Epithelial cell of esophagus (primary cell): ENCODE measurements around the gene YPEL4.
"Not testable (repeated sequence)": the region's sequence is repeated elsewhere in the genome, so short reads cannot be mapped to it uniquely, and the experiment has no call there.

Source experiments
- DNase-seq: peaks from one replicate; pipeline ENCODE4 v3.0.0; 2010; ENCODE audit warnings: low read depth
- H3K4me3 ChIP-seq: 2 replicates; pipeline ENCODE4 v1.5.1; 2011; ENCODE audit warnings: mild to moderate bottlenecking, low read length, control low read depth
- TF ChIP-seq, protein P1 (sequence below): IDR thresholded peaks from 2 replicates; pipeline ENCODE4 v1.5.1; 2011; ENCODE audit warnings: low read depth, mild to moderate bottlenecking, low read length, control low read depth, inconsistent platforms; ENCODE audit not compliant: insufficient read depth; ENCODE audit errors: missing control alignments

Gene YPEL4

DNA sequence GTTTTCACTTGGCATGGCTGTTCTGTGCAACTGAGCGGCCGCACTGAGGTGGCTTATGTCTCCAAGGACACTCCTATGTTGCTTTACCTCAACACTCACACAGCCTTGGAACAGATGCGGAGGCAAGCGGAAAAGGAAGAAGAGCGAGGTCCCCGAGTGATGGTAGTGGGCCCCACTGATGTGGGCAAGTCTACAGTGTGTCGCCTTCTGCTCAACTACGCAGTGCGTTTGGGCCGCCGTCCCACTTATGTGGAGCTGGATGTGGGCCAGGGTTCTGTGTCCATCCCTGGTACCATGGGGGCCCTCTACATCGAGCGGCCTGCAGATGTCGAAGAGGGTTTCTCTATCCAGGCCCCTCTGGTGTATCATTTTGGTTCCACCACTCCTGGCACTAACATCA is 10.0 kb upstream of the YPEL4 start:
- no peak for DNase-seq
- H3K4me3 ChIP-seq, result no peak overlapping the region
- TF ChIP-seq, protein P1, sequence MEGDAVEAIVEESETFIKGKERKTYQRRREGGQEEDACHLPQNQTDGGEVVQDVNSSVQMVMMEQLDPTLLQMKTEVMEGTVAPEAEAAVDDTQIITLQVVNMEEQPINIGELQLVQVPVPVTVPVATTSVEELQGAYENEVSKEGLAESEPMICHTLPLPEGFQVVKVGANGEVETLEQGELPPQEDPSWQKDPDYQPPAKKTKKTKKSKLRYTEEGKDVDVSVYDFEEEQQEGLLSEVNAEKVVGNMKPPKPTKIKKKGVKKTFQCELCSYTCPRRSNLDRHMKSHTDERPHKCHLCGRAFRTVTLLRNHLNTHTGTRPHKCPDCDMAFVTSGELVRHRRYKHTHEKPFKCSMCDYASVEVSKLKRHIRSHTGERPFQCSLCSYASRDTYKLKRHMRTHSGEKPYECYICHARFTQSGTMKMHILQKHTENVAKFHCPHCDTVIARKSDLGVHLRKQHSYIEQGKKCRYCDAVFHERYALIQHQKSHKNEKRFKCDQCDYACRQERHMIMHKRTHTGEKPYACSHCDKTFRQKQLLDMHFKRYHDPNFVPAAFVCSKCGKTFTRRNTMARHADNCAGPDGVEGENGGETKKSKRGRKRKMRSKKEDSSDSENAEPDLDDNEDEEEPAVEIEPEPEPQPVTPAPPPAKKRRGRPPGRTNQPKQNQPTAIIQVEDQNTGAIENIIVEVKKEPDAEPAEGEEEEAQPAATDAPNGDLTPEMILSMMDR, result no peak

- DNase-seq, result no peak
- TF ChIP-seq, protein P1, result no peak
- peak overlapping the region; percentile 99 for H3K4me3 ChIP-seq
Measured at GRCh38 chr11:57658023-57658361, 8.3 kb upstream of the YPEL4 start.

DNA sequence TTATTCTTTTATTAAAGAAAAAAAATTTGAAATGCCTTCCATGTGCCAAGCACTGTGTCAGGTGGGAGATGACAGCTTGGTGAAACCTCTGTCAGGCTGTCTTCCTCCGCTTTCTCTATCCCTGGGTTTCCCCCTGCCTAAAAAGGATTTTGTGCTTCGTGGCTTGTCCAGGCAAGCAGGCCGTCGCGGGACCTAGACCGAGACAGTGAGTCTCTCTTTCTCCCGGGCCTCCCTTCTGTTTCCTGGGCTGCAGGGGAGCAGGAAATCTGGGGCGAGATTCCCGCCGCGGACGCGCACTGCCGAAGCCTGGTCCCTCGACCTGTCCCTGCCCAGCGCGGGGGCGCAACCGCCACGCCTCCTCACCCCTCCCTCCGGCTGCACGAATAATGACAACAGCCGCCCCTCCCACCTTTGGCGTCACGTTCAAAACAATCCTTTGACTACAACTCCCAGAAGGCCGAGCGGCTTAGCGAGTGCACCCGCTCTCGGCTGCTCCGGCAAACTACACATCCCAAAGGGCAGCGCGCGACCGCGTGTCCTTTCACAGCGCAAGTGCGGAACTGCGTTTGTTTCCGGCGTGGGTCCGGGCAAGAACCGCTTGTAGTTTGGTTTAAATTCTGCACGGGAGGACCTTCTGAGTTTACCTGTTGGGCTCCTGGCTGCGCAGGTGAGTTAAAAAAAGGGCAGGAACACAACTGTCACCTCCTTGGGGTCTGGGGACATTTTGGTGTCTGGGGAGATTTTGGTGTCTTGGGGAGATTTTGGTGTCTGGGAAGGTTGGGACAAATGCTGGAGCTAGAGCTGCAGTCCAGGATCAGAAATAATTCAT is 7.7 kb upstream of the YPEL4 start, which contains the start of gene CLP1:
TSS of gene CLP1 (plus strand) at position 569 of the 829 bp plus-strand sequence. CDS start 1,715 bp downstream, outside the sequence.
- peak; percentile 100 for DNase-seq
- peak within 1 kb of the TSS; percentile 99 for H3K4me3 ChIP-seq
- TF ChIP-seq, protein P1, result peak; percentile 10

GRCh38 chr11:57656885-57657193 is 7.1 kb upstream of the YPEL4 start:
- peak overlapping the region; percentile 99 for H3K4me3 ChIP-seq
- TF ChIP-seq, protein P1, result no peak
- no peak for DNase-seq

DNA sequence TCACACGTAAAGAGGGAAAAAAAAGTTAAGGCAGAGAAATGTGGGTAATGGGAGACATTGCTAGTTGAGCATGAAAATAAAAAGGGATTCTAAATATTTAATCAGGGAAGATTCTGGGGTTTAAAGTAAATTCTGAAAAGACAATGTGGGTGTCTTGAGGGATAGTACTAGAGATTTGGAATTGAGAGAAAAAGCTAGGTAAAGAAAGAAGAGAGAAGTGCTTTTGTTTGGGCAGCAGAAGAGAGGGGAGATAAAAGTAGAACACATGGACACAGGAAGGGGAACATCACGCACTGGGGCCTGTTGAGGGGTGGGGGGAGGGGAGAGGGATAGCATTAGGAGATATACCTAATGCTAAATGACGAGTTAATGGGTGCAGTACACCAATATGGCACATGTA is 3.5 kb upstream of the YPEL4 start:
- H3K4me3 ChIP-seq, result no peak overlapping the region
- no peak for DNase-seq
- TF ChIP-seq, protein P1, result no peak

DNA sequence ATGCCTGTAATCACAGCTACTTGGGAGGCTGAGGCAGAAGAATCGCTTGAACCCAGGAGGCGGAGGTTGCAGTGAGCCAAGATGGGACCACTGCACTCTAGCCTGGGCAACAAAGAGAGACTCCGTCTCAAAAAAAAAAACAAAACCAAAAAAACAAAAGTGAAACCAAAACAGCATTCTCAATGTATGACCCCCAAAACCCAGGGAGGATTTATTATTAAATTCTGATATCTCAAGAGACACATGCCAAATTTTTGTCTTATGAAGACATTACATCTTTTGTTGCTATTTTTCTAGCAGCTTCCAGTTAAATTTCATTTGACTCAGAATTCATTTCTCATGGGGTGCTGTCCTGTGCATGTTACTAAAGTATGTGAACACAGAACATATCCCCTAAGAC is 3.0 kb upstream of the YPEL4 start:
- TF ChIP-seq, protein P1, result no peak

DNA sequence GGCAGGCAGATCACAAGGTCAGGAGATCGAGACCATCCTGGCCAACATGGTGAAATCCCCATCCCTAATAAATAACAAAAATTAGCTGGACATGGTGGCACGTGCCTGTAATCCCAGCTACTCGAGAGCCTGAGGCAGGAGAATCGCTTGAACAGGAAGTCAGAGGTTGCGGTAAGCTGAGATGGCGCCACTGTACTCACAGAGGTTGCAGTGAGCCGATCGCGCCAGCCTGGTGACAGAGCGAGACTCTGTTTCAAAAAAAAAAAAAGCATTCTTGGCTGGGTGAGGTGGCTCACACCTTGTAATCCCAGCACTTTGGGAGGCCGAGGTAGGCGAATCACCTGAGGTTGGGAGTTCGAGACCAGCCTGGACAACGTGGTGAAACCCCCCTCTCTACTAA is 2.5 kb upstream of the YPEL4 start:
- DNase-seq, H3K4me3 ChIP-seq: not testable (repeated sequence)

More for the DNA sequence above, 3.0 kb upstream of the YPEL4 start:
- DNase-seq, result no peak
- H3K4me3 ChIP-seq, result no peak overlapping the region
